Endothelial cell of umbilical vein (primary cell): ENCODE results near the gene SLC12A8.

Source experiments
- CTCF ChIP-seq, 2 donors: IDR thresholded peaks; 1 replicate in 1 of 2; 2 replicates in 1 of 2; pipeline ENCODE4 v1.5.1; 2011; ENCODE audit warnings: low read length in 2 of 2, mild to moderate bottlenecking in 2 of 2, moderate library complexity in 2 of 2, control low read depth in 1 of 2, inconsistent platforms in 1 of 2, low read depth in 1 of 2; ENCODE audit not compliant: insufficient read depth in 1 of 2; ENCODE audit errors: extremely low read depth in 1 of 2
- EZH2 ChIP-seq: IDR thresholded peaks from 2 replicates; pipeline ENCODE4 v1.6.1; 2012; ENCODE audit warnings: borderline replicate concordance, low read depth, mild to moderate bottlenecking, moderate library complexity, low read length, inconsistent platforms; ENCODE audit not compliant: severe bottlenecking
- FOS ChIP-seq: IDR thresholded peaks from 2 replicates; pipeline ENCODE4 v1.6.1; 2011; ENCODE audit warnings: mild to moderate bottlenecking, low read length, moderate library complexity, borderline replicate concordance; ENCODE audit not compliant: insufficient read depth
- GATA2 ChIP-seq: IDR thresholded peaks from 2 replicates; pipeline ENCODE4 v1.7.0; 2011; ENCODE audit warnings: low read depth, mild to moderate bottlenecking, moderate library complexity, mixed read lengths, low read length; ENCODE audit not compliant: insufficient read length, insufficient read depth
- JUN ChIP-seq: IDR thresholded peaks from 2 replicates; pipeline ENCODE4 v1.6.1; 2011; ENCODE audit warnings: borderline replicate concordance, low read depth; ENCODE audit not compliant: insufficient read length, insufficient read depth
- MYC ChIP-seq: IDR thresholded peaks from one replicate; pipeline ENCODE4 v1.6.1; 2011; ENCODE audit warnings: mild to moderate bottlenecking, low read depth, low read length
- POLR2A ChIP-seq: IDR thresholded peaks from 2 replicates; pipeline ENCODE4 v1.6.1; 2012; ENCODE audit warnings: low read depth, mild to moderate bottlenecking, control low read depth, low read length
- POLR2AphosphoS5 ChIP-seq: IDR thresholded peaks from 2 replicates; pipeline ENCODE4 v1.6.1; 2012; ENCODE audit warnings: low read depth, mild to moderate bottlenecking, control low read depth, low read length, moderate library complexity; ENCODE audit not compliant: insufficient read depth

- TF ChIP-seq POLR2A (no peak), POLR2AphosphoS5 (no peak), CTCF (IDR thresholded peaks at IDR 0.05; ENCODE audit: extremely low read depth in 1 of 2, insufficient read depth in 1 of 2, low read depth in 1 of 2, low read length in 2 of 2) (no peak), EZH2 (no peak), GATA2 (no peak), FOS (no peak), MYC (no peak), JUN (no peak)
These were observed 107.4 kb downstream of the SLC12A8 start for GRCh38 chr3:125105116-125105515.
